Measurements from ENCODE around the gene ALDH3B1.

ALDH3B1 gene

GRCh38 chr11:68040101-68040956, 30.2 kb downstream of the ALDH3B1 start:
- TF ChIP-seq, protein P1, sequence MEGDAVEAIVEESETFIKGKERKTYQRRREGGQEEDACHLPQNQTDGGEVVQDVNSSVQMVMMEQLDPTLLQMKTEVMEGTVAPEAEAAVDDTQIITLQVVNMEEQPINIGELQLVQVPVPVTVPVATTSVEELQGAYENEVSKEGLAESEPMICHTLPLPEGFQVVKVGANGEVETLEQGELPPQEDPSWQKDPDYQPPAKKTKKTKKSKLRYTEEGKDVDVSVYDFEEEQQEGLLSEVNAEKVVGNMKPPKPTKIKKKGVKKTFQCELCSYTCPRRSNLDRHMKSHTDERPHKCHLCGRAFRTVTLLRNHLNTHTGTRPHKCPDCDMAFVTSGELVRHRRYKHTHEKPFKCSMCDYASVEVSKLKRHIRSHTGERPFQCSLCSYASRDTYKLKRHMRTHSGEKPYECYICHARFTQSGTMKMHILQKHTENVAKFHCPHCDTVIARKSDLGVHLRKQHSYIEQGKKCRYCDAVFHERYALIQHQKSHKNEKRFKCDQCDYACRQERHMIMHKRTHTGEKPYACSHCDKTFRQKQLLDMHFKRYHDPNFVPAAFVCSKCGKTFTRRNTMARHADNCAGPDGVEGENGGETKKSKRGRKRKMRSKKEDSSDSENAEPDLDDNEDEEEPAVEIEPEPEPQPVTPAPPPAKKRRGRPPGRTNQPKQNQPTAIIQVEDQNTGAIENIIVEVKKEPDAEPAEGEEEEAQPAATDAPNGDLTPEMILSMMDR (IDR thresholded peaks at IDR 0.05; ENCODE audit: low read depth, low read length), result no peak
- DNase-seq (ENCODE audit: extremely low read depth, low read depth), result peak; percentile 35

- no peak for DNase-seq (ENCODE audit: extremely low read depth, low read depth)
- TF ChIP-seq, protein P1 (IDR thresholded peaks at IDR 0.05; ENCODE audit: low read depth, low read length), result no peak
Observed at GRCh38 chr11:68040957-68041591, 30.9 kb downstream of the ALDH3B1 start.

DNA sequence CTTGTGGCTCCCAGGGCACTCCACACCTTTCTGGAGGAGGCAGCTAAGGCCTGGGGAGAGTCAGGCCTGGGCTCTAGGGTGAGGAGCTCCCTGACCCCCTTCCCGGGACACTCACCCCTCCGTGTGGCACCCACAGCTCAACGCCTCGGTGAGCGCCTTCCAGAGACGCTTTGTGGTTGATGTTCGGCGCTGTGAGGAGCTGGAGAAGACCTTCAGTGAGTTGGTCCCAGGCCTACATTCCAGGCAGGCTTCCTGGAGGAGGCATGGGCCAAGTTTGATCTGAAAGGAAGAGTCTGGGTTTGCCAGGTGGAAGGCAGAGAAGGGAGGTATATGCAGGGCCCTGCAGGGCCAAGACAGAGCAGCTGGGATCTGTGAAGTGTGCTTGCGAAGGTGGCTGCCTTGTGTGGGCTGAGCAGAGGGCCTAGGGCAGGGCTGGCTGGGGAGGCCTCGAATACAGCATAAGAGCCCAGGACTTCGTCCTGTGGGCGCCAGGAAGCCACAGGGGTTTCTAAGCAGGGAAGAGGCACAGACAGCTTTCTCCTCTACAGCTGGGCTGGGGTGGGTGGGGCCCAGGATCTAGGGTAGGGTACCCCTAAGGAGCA, 31.6 kb downstream of the ALDH3B1 start:
- no peak for DNase-seq (ENCODE audit: extremely low read depth, low read depth)
- TF ChIP-seq, protein P1 (IDR thresholded peaks at IDR 0.05; ENCODE audit: low read depth, low read length), result no peak

DNA sequence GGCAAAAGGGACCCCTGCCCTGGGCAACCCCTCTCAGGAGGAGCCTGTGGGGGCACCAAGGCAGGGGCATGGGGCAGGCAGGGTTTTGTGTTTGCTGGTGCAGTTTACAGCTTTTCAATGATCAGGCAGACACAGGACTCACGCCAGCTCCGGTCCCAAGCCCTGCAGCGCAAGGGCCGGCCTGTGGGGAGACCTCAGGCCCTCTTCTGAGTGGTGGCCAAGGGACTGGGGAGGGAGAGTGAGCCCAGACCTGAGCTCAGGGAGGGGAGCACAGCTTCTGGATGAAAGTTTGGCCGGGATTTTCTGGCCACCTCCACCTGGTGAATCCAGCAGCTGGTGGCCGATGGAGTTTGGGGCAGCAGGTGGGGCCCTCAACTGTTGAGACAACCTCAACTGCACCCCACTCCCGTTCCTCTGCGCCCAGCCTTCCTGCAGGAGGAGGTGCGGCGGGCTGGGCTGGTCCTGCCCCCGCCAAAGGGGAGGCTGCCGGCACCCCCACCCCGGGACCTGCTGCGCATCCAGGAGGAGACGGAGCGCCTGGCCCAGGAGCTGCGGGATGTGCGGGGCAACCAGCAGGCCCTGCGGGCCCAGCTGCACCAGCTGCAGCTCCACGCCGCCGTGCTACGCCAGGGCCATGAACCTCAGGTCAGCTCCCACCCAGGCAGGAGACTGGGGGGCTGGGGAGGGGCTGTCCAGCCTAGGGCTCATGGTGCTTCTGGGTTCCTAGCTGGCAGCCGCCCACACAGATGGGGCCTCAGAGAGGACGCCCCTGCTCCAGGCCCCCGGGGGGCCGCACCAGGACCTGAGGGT, 32.3 kb downstream of the ALDH3B1 start:
- TF ChIP-seq, protein P1 (IDR thresholded peaks at IDR 0.05; ENCODE audit: low read depth, low read length), result no peak
- DNase-seq (ENCODE audit: extremely low read depth, low read depth), result no peak

- TF ChIP-seq, protein P1 (IDR thresholded peaks at IDR 0.05; ENCODE audit: low read depth, low read length), result no peak
Observed at GRCh38 chr11:68043029-68043348, 32.9 kb downstream of the ALDH3B1 start.

DNA sequence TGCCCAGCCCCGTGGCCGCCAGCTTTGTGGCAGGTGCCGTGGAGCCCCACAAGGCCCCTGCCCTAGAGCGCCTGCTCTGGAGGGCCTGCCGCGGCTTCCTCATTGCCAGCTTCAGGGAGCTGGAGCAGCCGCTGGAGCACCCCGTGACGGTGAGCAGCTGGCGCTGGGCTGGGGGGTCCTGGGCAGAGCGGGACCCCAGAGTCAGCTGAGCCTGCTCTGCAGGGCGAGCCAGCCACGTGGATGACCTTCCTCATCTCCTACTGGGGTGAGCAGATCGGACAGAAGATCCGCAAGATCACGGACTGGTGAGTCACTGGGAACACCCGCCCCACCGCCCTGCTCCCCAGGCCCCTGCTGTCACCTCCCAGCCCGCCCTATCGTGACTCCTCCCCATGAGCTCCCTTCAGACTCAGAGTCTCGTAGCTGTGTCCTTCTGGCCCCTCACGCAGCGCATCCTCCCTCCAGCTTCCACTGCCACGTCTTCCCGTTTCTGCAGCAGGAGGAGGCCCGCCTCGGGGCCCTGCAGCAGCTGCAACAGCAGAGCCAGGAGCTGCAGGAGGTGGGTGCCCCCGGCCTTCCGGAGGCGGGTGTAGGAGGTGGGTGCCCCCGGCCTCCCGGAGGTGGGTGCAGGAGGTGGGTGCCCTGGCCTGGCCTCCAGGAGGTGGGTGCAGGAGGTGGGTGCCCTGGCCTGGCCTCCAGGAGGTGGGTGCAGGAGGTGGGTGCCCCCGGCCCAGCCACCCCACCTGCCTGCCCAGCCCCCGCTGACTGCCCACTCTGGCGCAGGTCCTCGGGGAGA, 33.4 kb downstream of the ALDH3B1 start:
- TF ChIP-seq, protein P1 (IDR thresholded peaks at IDR 0.05; ENCODE audit: low read depth, low read length), result no peak

More at GRCh38 chr11:68043029-68043348, 32.9 kb downstream of the ALDH3B1 start:
- DNase-seq (ENCODE audit: extremely low read depth, low read depth), result no peak

More for the DNA sequence above, 33.4 kb downstream of the ALDH3B1 start:
- peak; percentile 14 for DNase-seq (ENCODE audit: extremely low read depth, low read depth)

All from AG09319 (cell line).